Retinal pigment epithelial cell (primary cell): ENCODE results near the gene APC2.
A peak's percentile ranks its signal among the peaks of the same experiment; 100 is the strongest.

Experiments used
- DNase-seq: peaks from one replicate; pipeline ENCODE4 v3.0.0-alpha.2; 2010; ENCODE audit warnings: low read depth
- H3K4me3 ChIP-seq: 2 replicates; pipeline ENCODE4 v1.5.1; 2011; ENCODE audit warnings: mild to moderate bottlenecking, low read length, control low read depth, moderate library complexity
- TF ChIP-seq, protein P1 (sequence below): conservative IDR thresholded peaks from 2 replicates; pipeline ENCODE4 v1.5.1; 2011; ENCODE audit warnings: low read depth, low read length, control low read depth, inconsistent platforms

Gene APC2

DNA sequence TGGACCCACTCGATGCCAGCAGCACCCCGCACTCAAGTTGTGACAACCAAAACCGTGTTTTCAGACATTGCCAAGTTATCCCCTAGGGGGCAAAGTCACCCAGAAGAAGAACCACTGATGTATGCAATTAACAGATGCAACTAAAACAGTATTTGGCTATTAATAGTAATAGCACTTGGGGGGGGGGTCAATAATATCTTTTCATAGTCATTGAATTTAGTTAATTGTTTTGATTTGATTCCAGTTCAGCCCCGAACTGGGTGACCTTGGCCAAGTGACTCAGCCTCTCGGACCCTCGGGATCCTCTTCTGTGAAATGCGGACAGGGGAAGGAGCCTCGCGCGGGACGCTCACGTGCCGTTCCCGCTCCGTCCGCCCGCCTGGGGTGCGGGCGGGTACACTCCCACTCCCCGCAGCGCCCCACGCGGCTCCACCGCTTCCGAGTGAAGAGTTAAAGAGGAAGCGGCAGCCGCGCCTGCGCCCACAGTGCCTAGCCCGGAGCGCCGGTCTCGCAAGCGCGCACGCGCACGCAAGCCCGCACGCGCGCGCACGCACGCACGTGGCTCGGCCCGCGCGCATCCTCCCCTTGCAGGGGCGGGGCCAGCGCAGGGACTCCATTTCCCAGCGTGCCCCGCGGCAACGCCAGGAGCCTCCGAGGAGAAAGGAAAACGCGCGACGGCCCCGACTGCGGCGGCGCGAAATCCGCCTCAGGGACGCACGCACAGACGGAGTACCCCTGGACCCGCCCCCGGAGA is 43.0 kb upstream of the APC2 start:
- peak; percentile 89 for DNase-seq
- H3K4me3 ChIP-seq = peak overlapping the region; percentile 59
- TF ChIP-seq, protein P1, sequence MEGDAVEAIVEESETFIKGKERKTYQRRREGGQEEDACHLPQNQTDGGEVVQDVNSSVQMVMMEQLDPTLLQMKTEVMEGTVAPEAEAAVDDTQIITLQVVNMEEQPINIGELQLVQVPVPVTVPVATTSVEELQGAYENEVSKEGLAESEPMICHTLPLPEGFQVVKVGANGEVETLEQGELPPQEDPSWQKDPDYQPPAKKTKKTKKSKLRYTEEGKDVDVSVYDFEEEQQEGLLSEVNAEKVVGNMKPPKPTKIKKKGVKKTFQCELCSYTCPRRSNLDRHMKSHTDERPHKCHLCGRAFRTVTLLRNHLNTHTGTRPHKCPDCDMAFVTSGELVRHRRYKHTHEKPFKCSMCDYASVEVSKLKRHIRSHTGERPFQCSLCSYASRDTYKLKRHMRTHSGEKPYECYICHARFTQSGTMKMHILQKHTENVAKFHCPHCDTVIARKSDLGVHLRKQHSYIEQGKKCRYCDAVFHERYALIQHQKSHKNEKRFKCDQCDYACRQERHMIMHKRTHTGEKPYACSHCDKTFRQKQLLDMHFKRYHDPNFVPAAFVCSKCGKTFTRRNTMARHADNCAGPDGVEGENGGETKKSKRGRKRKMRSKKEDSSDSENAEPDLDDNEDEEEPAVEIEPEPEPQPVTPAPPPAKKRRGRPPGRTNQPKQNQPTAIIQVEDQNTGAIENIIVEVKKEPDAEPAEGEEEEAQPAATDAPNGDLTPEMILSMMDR = peak; percentile 62

DNA sequence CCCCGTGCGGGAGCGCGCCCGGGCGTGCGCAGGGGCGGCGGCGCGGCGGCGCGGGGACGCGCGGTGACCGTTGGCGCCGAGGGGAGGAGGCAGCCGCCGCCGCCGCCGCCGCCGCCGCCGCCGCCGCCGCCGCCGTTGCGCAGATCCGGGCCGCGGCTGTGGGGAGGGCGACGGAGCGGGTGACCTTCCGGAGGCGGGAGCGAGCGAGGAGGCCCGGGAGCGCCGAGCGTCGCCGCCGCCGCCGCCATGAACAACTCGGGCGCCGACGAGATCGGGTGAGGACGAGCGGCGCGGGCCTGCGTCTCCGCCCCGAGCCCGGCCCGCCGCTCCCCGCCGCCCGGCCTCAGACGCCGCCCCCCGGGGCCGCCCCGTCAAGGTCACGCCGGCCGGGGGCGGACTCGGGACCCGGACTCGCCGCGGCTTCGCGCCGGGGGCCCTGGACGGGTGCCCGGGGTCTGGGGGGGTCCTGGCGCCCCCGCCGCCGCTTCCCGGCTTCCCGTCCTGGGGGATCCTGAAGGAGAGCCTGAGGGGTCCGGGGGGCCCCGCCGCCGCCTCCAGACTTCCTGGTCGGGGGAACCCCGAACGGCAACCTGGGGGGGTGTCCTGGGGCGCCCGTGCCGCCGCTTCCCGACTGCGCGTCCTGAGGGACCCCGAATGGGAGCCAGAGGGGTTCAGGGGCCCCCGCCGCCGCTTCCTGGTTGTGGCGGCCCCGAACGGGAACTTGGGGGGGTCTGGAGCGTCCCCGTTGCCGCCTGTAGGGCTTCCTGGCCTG is 42.2 kb upstream of the APC2 start, which contains the start of gene DAZAP1:
Gene DAZAP1, plus strand, starts transcription at position 59 of the 772 bp plus-strand sequence. Its CDS starts 188 bp downstream, at position 247.
- DNase-seq = no peak
- H3K4me3 ChIP-seq = peak within 1 kb of the TSS; percentile 76
- TF ChIP-seq, protein P1 = no peak

DNA sequence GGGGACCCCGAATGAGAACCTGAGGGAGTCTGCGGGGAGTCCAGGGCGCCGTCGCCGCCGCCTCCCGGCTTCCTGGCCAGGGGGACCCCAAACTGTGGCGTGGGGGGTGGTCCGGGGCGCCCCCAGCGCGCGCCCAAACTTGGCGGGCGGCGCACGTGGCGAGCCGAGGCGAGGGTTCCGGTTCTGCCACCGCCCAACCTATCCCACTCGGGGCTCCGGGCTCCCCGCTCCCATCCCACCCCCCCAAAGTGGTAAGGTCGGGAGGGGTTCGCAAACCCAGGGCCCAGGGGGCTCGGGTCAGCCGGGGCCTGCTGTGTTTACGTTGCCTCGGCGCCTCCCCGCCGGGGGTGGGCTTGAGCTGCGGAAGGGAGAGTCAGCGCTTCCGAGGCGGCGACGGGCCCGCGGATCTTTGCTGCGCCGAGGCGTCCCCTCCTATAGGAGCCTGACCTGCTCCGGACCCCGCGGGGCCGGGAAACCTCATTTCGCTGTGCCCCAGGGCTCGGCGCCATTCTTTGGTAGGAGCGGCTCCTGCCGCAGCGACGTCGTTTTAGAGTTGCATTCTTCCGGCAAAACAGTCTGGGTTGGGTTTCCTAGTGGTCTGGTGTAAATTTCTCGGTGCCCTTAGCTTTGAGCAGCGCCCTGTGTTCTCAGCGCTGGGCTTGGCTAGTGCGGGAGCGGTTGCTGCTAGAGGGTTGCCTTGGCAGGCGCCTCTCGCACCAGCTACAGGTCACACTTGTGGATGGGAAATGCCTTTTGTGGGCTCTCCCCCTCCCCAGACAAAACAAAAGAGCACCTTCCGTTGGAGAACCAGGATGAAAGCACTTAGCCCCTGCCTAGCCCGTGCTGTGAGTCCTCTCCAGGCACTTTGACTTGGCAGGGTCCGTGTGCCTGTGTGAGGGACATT is 41.4 kb upstream of the APC2 start:
- H3K4me3 ChIP-seq = peak overlapping the region; percentile 76
- TF ChIP-seq, protein P1 = no peak
- DNase-seq = no peak

DNA sequence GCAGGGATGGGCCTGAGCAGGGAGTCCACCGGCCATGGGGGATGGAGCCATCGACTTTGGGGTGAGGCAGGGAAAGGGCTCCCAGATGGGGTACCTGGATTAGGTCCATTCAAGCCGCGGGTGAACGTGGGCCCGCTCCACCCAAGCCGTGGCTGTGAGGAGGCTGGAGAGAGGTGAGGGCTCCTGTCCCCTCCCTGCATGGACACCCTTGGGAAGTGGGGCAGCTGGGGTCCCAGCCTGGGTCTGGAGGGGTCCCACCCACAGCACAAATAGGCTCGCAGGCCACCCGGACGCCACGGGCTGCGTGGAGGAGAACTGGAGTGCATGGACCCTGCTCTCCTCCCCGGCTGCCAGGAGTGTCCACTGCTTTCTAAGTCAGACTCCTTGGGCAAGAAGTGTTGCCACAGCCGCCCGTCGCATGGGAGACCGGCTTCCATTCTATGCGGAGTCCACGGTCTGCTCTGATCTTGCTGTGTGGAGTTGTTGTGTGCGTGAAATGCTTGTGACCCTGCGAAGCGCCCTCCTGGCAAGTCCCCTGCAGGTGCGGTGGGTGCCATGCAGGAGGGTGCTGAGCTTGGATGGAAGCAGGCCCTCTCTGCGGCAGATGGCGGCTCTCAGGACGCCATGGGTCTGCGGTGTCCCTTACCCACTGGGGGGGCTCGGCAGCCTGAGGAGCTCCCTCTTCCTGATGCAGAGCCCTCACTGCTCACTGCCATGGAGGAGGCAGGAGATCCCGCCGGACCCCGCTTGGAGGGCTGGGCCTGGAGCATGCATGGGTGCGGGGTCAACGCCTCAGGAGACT is 40.5 kb upstream of the APC2 start:
- DNase-seq = no peak
- H3K4me3 ChIP-seq = peak overlapping the region; percentile 76
- TF ChIP-seq, protein P1 = no peak

DNA sequence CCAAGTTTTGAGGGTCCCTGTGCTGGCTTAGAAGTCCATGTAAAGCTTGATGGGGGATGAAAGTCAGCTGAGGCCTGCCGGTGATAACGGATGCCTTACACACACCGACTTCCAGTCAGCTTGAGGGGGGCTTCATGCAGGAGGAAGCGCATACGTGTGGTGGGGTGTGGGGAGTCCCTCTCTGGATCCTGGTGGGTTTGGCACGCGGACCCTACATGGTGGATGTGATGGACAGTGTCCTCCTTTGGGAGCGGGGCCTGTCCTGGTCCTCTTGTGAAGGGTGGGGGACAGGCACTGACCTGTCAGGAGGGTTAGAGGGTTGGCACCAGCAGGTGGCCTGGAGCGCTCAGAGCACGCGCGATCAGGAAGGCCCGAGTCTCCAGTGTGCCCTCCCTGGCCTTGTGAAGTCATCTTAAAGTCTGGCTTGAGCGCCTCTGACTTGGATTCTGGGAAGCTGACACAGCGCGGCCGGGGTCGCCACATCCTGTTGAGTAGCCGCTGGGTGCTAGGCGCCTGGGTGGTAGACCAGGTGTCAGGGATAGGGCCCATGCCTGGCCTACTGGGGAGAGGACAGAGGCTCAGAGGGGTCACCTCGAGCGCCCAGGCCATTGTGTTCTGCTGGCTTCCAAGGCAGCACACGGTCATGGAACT is 39.7 kb upstream of the APC2 start:
- DNase-seq = no peak
- H3K4me3 ChIP-seq = peak overlapping the region; percentile 76
- TF ChIP-seq, protein P1 = no peak

DNA sequence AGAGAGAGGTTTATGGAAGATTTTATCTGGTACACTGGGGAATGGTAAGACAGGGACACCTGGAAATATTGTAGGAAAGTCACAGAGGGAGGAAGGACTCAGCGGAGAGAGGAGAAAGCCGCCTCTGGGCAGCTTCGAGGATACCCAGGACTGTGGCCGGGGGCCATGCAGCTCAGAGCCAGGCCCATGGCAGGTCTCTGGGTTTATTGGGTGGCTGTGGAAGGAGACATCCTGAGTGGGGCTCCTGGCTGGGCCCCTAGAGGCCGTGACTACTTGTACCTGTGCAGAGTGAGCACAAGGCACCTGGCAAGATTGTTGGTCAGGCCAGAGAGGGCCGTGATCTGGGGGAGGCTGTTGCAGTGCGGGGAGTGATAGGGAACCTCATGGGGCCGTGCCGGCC is 39.1 kb upstream of the APC2 start:
- TF ChIP-seq, protein P1 = no peak
- H3K4me3 ChIP-seq = no peak overlapping the region
- DNase-seq = no peak
